Calu3 (cell line): ENCODE measurements around the gene SRP72. TPM values are rescaled to one million over a fixed set of nuclear protein-coding genes. Genes with fewer than 3 reads are reported as not detected.

Source experiments
- BruUV-seq: library from RNA; stranded (reverse); fragments of 400-500 nt; replicated peaks from 2 replicates; lab custom pipeline; 2021; lab: Mats Ljungman, UMichigan
- CTCF ChIA-PET: fragments of 300-600 bp; sonication (Branson Sonifier 250); formaldehyde crosslinking; loops from one replicate; lab custom pipeline; 2022; ENCODE audit warnings: antibody characterized with exemption; lab: Charles Lee
- DNase-seq: peaks from one replicate; pipeline ENCODE4 v3.0.0; 2022
- H3K27ac Mint-ChIP-seq: one replicate; pipeline ENCODE4 v1.8.0; 2022; ENCODE audit warnings: mixed read lengths; ENCODE audit not compliant: unreplicated experiment
- H3K27me3 Mint-ChIP-seq: one replicate; pipeline ENCODE4 v1.8.0; 2022; ENCODE audit warnings: mixed read lengths; ENCODE audit not compliant: unreplicated experiment
- H3K36me3 Mint-ChIP-seq: one replicate; pipeline ENCODE4 v1.8.0; 2022; ENCODE audit warnings: mild to moderate bottlenecking, moderate library complexity, mixed read lengths; ENCODE audit not compliant: insufficient read depth, unreplicated experiment
- H3K4me1 Mint-ChIP-seq: one replicate; pipeline ENCODE4 v1.8.0; 2022; ENCODE audit warnings: mild to moderate bottlenecking, low read depth, mixed read lengths; ENCODE audit not compliant: unreplicated experiment
- H3K4me3 Mint-ChIP-seq: one replicate; pipeline ENCODE4 v1.8.0; 2022; ENCODE audit warnings: mild to moderate bottlenecking, low read depth, moderate library complexity, mixed read lengths; ENCODE audit not compliant: unreplicated experiment
- H3K9me3 Mint-ChIP-seq: one replicate; pipeline ENCODE4 v1.8.0; 2022; ENCODE audit warnings: low read depth, mixed read lengths; ENCODE audit not compliant: unreplicated experiment
- intact Hi-C: fragments of 100-400 bp; cut with micrococcal nuclease; formaldehyde crosslinking; loops from one replicate; pipeline ENCODE4 v1.10.0; 2022; ENCODE audit not compliant: unreplicated experiment
- total RNA-seq: library from RNA; stranded (reverse); gene quantifications from 2 replicates; pipeline ENCODE4 v1.2.3, GENCODE V29; 2022
- TF ChIP-seq, protein P1 (sequence below): fragments of 200-600 bp; IDR thresholded peaks from one replicate; pipeline ENCODE4 v1.8.0; 2022; ENCODE audit warnings: antibody characterized with exemption; ENCODE audit not compliant: unreplicated experiment

SRP72 gene
- total RNA-seq, 1 experiment from 2014 or later = 78.0 TPM

DNA sequence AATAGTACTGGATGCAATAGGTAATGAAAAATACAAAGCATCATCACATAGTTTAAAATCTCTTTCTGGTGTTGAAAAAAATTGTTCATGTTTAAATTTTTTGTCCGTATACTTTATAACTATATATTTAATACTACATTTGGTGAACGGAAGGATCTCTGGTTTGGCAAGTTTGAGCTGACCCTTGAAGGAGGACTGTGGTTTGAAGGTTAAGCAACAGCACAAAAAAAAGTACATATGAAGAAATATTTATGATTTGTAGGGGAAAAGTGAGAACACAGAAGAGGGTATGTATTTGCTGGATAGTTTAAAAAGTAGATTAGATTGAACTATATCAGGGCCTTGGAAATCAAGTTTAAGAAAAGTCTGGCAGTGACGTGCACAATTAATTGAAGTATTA lies 13.3 kb downstream of the SRP72 start:
- no peak overlapping the region for H3K27ac Mint-ChIP-seq
- no peak overlapping the region for H3K4me3 Mint-ChIP-seq
- TF ChIP-seq, protein P1, sequence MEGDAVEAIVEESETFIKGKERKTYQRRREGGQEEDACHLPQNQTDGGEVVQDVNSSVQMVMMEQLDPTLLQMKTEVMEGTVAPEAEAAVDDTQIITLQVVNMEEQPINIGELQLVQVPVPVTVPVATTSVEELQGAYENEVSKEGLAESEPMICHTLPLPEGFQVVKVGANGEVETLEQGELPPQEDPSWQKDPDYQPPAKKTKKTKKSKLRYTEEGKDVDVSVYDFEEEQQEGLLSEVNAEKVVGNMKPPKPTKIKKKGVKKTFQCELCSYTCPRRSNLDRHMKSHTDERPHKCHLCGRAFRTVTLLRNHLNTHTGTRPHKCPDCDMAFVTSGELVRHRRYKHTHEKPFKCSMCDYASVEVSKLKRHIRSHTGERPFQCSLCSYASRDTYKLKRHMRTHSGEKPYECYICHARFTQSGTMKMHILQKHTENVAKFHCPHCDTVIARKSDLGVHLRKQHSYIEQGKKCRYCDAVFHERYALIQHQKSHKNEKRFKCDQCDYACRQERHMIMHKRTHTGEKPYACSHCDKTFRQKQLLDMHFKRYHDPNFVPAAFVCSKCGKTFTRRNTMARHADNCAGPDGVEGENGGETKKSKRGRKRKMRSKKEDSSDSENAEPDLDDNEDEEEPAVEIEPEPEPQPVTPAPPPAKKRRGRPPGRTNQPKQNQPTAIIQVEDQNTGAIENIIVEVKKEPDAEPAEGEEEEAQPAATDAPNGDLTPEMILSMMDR = no peak
- no peaks in the 10 kb centered on the region for H3K27me3 Mint-ChIP-seq
- intact Hi-C loops = no loop called here
- peaks cover 23% of the 10 kb centered on the region for H3K36me3 Mint-ChIP-seq
- no peak for DNase-seq
- CTCF ChIA-PET = no interaction called here
- no peaks in the 10 kb centered on the region for H3K4me1 Mint-ChIP-seq
- no TSS peak for BruUV-seq
- H3K9me3 Mint-ChIP-seq = no peaks in the 10 kb centered on the region

DNA sequence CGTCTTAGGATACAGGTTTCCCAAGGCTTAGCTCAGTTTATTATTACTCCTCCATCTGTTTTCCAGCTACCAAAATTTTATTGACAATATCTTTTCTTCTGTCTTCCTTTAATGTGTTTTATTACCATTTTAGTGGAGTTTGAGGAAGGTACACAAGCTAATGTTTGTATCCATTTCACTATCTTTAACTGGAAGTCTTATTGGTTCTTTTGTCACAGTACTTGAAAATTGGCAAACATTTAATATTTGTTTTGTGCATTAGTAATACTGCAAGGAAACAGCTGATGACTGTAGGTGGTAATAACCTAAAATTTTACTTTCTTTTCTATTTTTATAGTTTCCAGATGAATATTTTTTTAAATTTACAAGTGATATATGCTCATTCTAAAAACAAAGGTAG lies 28.8 kb downstream of the SRP72 start:
- TF ChIP-seq, protein P1 = no peak
- Mint-ChIP-seq H3K4me1 (no peaks in the 10 kb centered on the region), H3K27ac (no peak overlapping the region), H3K27me3 (no peaks in the 10 kb centered on the region), H3K9me3 (no peaks in the 10 kb centered on the region), H3K4me3 (no peak overlapping the region), H3K36me3 (peaks cover 25% of the 10 kb centered on the region)
- DNase-seq = no peak
- intact Hi-C loops = no loop called here
- CTCF ChIA-PET = no interaction called here
- no TSS peak for BruUV-seq

DNA sequence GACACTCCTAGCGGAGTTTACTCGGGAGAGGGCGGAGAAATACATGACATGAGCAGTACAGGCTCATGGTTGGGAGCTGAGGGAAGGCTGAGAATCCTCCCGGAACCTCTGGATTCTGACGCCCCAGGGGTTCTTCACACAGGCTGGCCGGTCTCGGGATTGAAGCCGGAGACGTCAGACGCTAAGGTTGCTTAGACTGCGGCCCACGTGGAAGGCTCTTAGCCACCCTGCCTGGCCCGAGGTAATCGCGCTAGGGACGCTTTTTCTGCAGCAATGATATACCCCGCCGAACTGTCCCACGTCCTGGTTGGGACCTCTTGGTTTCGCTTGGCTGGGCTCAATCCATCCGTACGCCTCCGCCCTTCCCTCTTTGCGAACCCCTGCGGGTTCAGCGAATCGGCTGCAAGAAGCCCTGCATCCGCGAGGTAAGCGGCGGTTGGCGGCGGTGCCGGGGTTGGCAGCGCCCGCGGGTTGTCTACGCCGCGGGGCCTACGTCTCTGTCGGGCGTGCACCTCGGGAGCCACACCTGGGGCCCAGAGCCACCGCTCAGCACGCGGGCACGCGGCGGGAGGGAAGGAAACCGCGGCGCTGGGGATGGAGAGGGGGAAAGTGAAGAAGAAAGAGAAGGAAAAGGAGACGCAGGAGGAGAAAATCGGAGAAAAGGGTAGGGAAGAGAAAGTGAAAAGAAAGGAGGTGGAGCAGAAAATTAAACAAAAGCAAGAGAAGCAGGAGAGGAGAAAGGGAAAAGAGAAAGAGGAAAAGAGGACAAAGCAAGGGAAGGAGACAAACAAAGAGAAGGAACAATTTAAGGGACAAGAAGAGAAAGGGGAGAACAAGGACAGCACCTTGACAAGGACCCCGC lies 38.1 kb downstream of the SRP72 start, which contains the start of gene ARL9:
TSS of gene ARL9 (plus strand) at position 523 of the 862 bp plus-strand sequence. CDS start at position 595, 72 bp downstream.
- peaks cover 14% of the 10 kb centered on the region for H3K36me3 Mint-ChIP-seq
- H3K27me3 Mint-ChIP-seq = no peaks in the 10 kb centered on the region
- CTCF ChIA-PET = no interaction called here
- intact Hi-C loops = no loop called here
- peak within 1 kb of the TSS; percentile 69 for H3K27ac Mint-ChIP-seq
- TF ChIP-seq, protein P1 = no peak
- peak; percentile 43 for DNase-seq
- H3K4me3 Mint-ChIP-seq = peak within 1 kb of the TSS; percentile 74
- no peaks in the 10 kb centered on the region for H3K9me3 Mint-ChIP-seq
- BruUV-seq = no TSS peak
- H3K4me1 Mint-ChIP-seq = peaks cover 9% of the 10 kb centered on the region

DNA sequence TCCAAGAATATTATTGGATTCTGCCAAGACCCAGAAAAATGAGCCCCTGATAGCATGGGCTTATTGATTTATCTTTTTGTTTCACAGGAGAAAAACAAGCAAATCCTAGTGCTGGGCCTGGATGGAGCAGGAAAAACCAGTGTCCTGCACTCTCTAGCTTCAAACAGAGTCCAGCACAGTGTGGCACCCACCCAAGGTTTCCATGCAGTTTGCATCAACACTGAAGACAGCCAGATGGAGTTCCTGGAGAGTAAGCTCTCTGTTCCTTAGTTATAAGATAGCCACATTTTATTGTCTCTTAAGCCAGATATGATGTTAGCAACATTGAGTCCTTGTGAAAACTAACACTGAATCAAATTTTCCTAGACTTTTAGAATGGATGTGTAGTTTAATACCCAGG lies 43.7 kb downstream of the SRP72 start:
- no peaks in the 10 kb centered on the region for H3K36me3 Mint-ChIP-seq
- no peak overlapping the region for H3K27ac Mint-ChIP-seq
- peaks cover under 1% of the 10 kb centered on the region for H3K4me1 Mint-ChIP-seq
- no peaks in the 10 kb centered on the region for H3K27me3 Mint-ChIP-seq
- no TSS peak for BruUV-seq
- TF ChIP-seq, protein P1 = no peak
- H3K4me3 Mint-ChIP-seq = no peak overlapping the region
- intact Hi-C loops = no loop called here
- CTCF ChIA-PET = interaction anchor here (0.6 kb wide), 1 partner anchor 1138 kb away, joined by 3 read pairs; no protein-coding TSS in a partner anchor
- H3K9me3 Mint-ChIP-seq = no peaks in the 10 kb centered on the region
- DNase-seq = no peak
